Activated CD4-positive, alpha-beta T cell treated with anti-CD3 and anti-CD28 coated beads for 36 hours (primary cell): ENCODE measurements around the gene SLAIN2. TPM values are rescaled to one million over a fixed set of nuclear protein-coding genes. Genes with fewer than 3 reads are reported as not detected.

Experiments
- ATAC-seq: fragments of 200-7000 bp; cut with Tn5 transposase; one replicate; pipeline ENCODE4 v1.10.0; 2021; ENCODE audit warnings: mild to moderate bottlenecking, moderate library complexity
- CTCF ChIA-PET: fragments of 350-600 bp; sonication (Branson Sonifier 250); formaldehyde crosslinking; loops from one replicate; lab custom pipeline; 2021; ENCODE audit warnings: antibody characterized with exemption; lab: Charles Lee
- POLR2A ChIA-PET: fragments of 350-600 bp; sonication (Branson Sonifier 250); formaldehyde crosslinking; loops from one replicate; lab custom pipeline; 2021; ENCODE audit warnings: antibody characterized with exemption, inconsistent platforms; lab: Charles Lee
- DNase-seq: peaks from one replicate; pipeline ENCODE4 v3.0.0-alpha.2; 2020
- H3K27ac Mint-ChIP-seq: one replicate; pipeline ENCODE4 v1.8.0; 2021; ENCODE audit warnings: mixed read lengths
- H3K27me3 Mint-ChIP-seq: one replicate; pipeline ENCODE4 v1.8.0; 2021; ENCODE audit warnings: mixed read lengths
- H3K36me3 Mint-ChIP-seq: one replicate; pipeline ENCODE4 v1.8.0; 2021; ENCODE audit warnings: low read depth, mixed read lengths
- H3K4me1 Mint-ChIP-seq: one replicate; pipeline ENCODE4 v1.8.0; 2021; ENCODE audit warnings: mixed read lengths
- H3K4me3 Mint-ChIP-seq: one replicate; pipeline ENCODE4 v1.8.0; 2021; ENCODE audit warnings: mild to moderate bottlenecking, moderate library complexity, mixed read lengths
- H3K9me3 Mint-ChIP-seq: one replicate; pipeline ENCODE4 v1.8.0; 2021; ENCODE audit warnings: low read depth, mixed read lengths
- intact Hi-C, 2 experiments: fragments of 100-400 bp; cut with DNase I in 1 of 2; cut with micrococcal nuclease in 1 of 2; formaldehyde crosslinking; loops; one replicate each; pipeline versions ENCODE4 v1.14.2 to v1.15.1; 2022 to 2024; cut with DNase I, micrococcal nuclease
- total RNA-seq, 2 experiments: library from RNA; stranded (reverse); gene quantifications; one replicate each; pipeline ENCODE4 v1.2.3, GENCODE V29; 2021

SLAIN2 gene
- total RNA-seq, 2 experiments from 2014 or later: 55.7 to 140 TPM

GRCh38 chr4:48403358-48403757, 62.0 kb downstream of the SLAIN2 start:
- Mint-ChIP-seq H3K4me3 (no peak overlapping the region), H3K27ac (no peak overlapping the region), H3K27me3 (no peaks in the 10 kb centered on the region), H3K36me3 (peaks cover 34% of the 10 kb centered on the region), H3K9me3 (no peaks in the 10 kb centered on the region), H3K4me1 (peaks cover 32% of the 10 kb centered on the region)
- no peak for ATAC-seq
- ChIA-PET CTCF (no interaction called here), POLR2A (no interaction called here)
- intact Hi-C loops: no loop called here
- DNase-seq: no peak

GRCh38 chr4:48403779-48404178, 62.5 kb downstream of the SLAIN2 start:
- no peaks in the 10 kb centered on the region for H3K9me3 Mint-ChIP-seq
- peaks cover 32% of the 10 kb centered on the region for H3K4me1 Mint-ChIP-seq
- H3K4me3 Mint-ChIP-seq: no peak overlapping the region
- H3K27me3 Mint-ChIP-seq: no peaks in the 10 kb centered on the region
- ATAC-seq (no peak), DNase-seq (no peak)
- H3K36me3 Mint-ChIP-seq: peaks cover 34% of the 10 kb centered on the region
- intact Hi-C loops: no loop called here
- ChIA-PET CTCF (no interaction called here), POLR2A (no interaction called here)
- no peak overlapping the region for H3K27ac Mint-ChIP-seq

- no peaks in the 10 kb centered on the region for H3K27me3 Mint-ChIP-seq
- H3K27ac Mint-ChIP-seq: no peak overlapping the region
- DNase-seq (no peak), ATAC-seq (no peak)
- ChIA-PET CTCF (interaction anchor here (0.5 to 1.6 kb wide), 3 partner anchors 15 to 327 kb away, joined by 3 to 6 read pairs (median 3); no protein-coding TSS in a partner anchor), POLR2A (no interaction called here)
- H3K4me3 Mint-ChIP-seq: no peak overlapping the region
- no peaks in the 10 kb centered on the region for H3K9me3 Mint-ChIP-seq
- peaks cover 42% of the 10 kb centered on the region for H3K36me3 Mint-ChIP-seq
- intact Hi-C loops: no loop called here
- peaks cover 23% of the 10 kb centered on the region for H3K4me1 Mint-ChIP-seq
Observed at GRCh38 chr4:48405924-48406323, 64.6 kb downstream of the SLAIN2 start.

- Mint-ChIP-seq H3K27me3 (no peaks in the 10 kb centered on the region), H3K9me3 (peaks cover 3% of the 10 kb centered on the region), H3K36me3 (peaks cover 39% of the 10 kb centered on the region), H3K4me1 (peaks cover 10% of the 10 kb centered on the region), H3K4me3 (no peak overlapping the region), H3K27ac (no peak overlapping the region)
- ChIA-PET CTCF (interaction anchor here (0.5 to 1.2 kb wide), 3 partner anchors 16 to 505 kb away, joined by 3 to 4 read pairs (median 3); no protein-coding TSS in a partner anchor), POLR2A (interaction anchor here (0.6 kb wide), 1 partner anchor 23 kb away, joined by 3 read pairs; no protein-coding TSS in a partner anchor)
- intact Hi-C loops: no loop called here
- no peak for DNase-seq
- no peak for ATAC-seq
Observed at GRCh38 chr4:48409203-48409602, 67.9 kb downstream of the SLAIN2 start.

GRCh38 chr4:48410812-48411211, 69.5 kb downstream of the SLAIN2 start:
- H3K9me3 Mint-ChIP-seq: peaks cover 3% of the 10 kb centered on the region
- no peaks in the 10 kb centered on the region for H3K4me1 Mint-ChIP-seq
- no peak overlapping the region for H3K27ac Mint-ChIP-seq
- ATAC-seq: no peak
- no peaks in the 10 kb centered on the region for H3K27me3 Mint-ChIP-seq
- no peak for DNase-seq
- ChIA-PET POLR2A (no interaction called here), CTCF (interaction anchor here (1.5 kb wide), 1 partner anchor 10 kb away, joined by 4 read pairs; no protein-coding TSS in a partner anchor)
- no peak overlapping the region for H3K4me3 Mint-ChIP-seq
- H3K36me3 Mint-ChIP-seq: peaks cover 35% of the 10 kb centered on the region
- intact Hi-C loops: no loop called here

GRCh38 chr4:48420144-48420543, 78.8 kb downstream of the SLAIN2 start:
- no peak overlapping the region for H3K4me3 Mint-ChIP-seq
- POLR2A ChIA-PET: no interaction called here
- intact Hi-C loops: no loop called here

GRCh38 chr4:48421101-48421500, 79.8 kb downstream of the SLAIN2 start:
- Mint-ChIP-seq H3K36me3 (peaks cover 15% of the 10 kb centered on the region), H3K4me1 (peaks cover 2% of the 10 kb centered on the region), H3K27me3 (no peaks in the 10 kb centered on the region), H3K4me3 (no peak overlapping the region), H3K27ac (no peak overlapping the region), H3K9me3 (no peaks in the 10 kb centered on the region)
- CTCF ChIA-PET: interaction anchor here (0.6 to 1.3 kb wide), 4 partner anchors 10 to 217 kb away, joined by 3 to 4 read pairs (median 4); no protein-coding TSS in a partner anchor
- intact Hi-C loops: no loop called here
- POLR2A ChIA-PET: no interaction called here
- ATAC-seq: no peak
- DNase-seq: no peak

More at GRCh38 chr4:48420144-48420543, 78.8 kb downstream of the SLAIN2 start:
- Mint-ChIP-seq H3K4me1 (peaks cover 2% of the 10 kb centered on the region), H3K36me3 (peaks cover 15% of the 10 kb centered on the region), H3K9me3 (no peaks in the 10 kb centered on the region), H3K27ac (no peak overlapping the region), H3K27me3 (no peaks in the 10 kb centered on the region)
- DNase-seq: no peak
- ATAC-seq: no peak
- CTCF ChIA-PET: interaction anchor here (0.5 to 1.0 kb wide), 3 partner anchors 8 to 99 kb away, joined by 3 to 4 read pairs (median 3); no protein-coding TSS in a partner anchor

GRCh38 chr4:48428926-48429325, 87.6 kb downstream of the SLAIN2 start:
- intact Hi-C loops: no loop called here
- DNase-seq: no peak
- CTCF ChIA-PET: interaction anchor here (0.7 kb wide), 1 partner anchor 144 kb away, joined by 3 read pairs; no protein-coding TSS in a partner anchor
- H3K36me3 Mint-ChIP-seq: peaks cover 7% of the 10 kb centered on the region
- no peak overlapping the region for H3K4me3 Mint-ChIP-seq
- POLR2A ChIA-PET: no interaction called here
- no peaks in the 10 kb centered on the region for H3K9me3 Mint-ChIP-seq
- H3K4me1 Mint-ChIP-seq: peaks cover 44% of the 10 kb centered on the region
- no peak overlapping the region for H3K27ac Mint-ChIP-seq
- no peaks in the 10 kb centered on the region for H3K27me3 Mint-ChIP-seq
- ATAC-seq: peak; percentile 57

- peak; percentile 49 for ATAC-seq
- intact Hi-C loops: no loop called here
Observed at GRCh38 chr4:48429709-48430474, 88.6 kb downstream of the SLAIN2 start.

GRCh38 chr4:48431401-48431800, 90.1 kb downstream of the SLAIN2 start:
- H3K4me3 Mint-ChIP-seq: no peak overlapping the region

More at GRCh38 chr4:48429709-48430474, 88.6 kb downstream of the SLAIN2 start:
- no peak overlapping the region for H3K27ac Mint-ChIP-seq
- DNase-seq: no peak
- no peaks in the 10 kb centered on the region for H3K27me3 Mint-ChIP-seq
- peaks cover 44% of the 10 kb centered on the region for H3K4me1 Mint-ChIP-seq
- ChIA-PET CTCF (interaction anchor here (0.9 kb wide), 1 partner anchor 16 kb away, joined by 3 read pairs; no protein-coding TSS in a partner anchor), POLR2A (no interaction called here)
- H3K4me3 Mint-ChIP-seq: no peak overlapping the region
- peaks cover 7% of the 10 kb centered on the region for H3K36me3 Mint-ChIP-seq
- H3K9me3 Mint-ChIP-seq: no peaks in the 10 kb centered on the region

GRCh38 chr4:48432017-48432416, 90.7 kb downstream of the SLAIN2 start:
- Mint-ChIP-seq H3K27ac (no peak overlapping the region), H3K4me3 (no peak overlapping the region), H3K27me3 (no peaks in the 10 kb centered on the region)

More at GRCh38 chr4:48431401-48431800, 90.1 kb downstream of the SLAIN2 start:
- H3K27me3 Mint-ChIP-seq: no peaks in the 10 kb centered on the region
- POLR2A ChIA-PET: no interaction called here
- ATAC-seq (peak; percentile 43), DNase-seq (peak; percentile 29)
- peaks cover 43% of the 10 kb centered on the region for H3K4me1 Mint-ChIP-seq
- peaks cover 7% of the 10 kb centered on the region for H3K36me3 Mint-ChIP-seq
- no peak overlapping the region for H3K27ac Mint-ChIP-seq
- CTCF ChIA-PET: interaction anchor here (0.7 kb wide), 1 partner anchor 11 kb away, joined by 4 read pairs; no protein-coding TSS in a partner anchor
- intact Hi-C loops: no loop called here
- H3K9me3 Mint-ChIP-seq: no peaks in the 10 kb centered on the region

More at GRCh38 chr4:48432017-48432416, 90.7 kb downstream of the SLAIN2 start:
- Mint-ChIP-seq H3K9me3 (no peaks in the 10 kb centered on the region), H3K36me3 (peaks cover 5% of the 10 kb centered on the region), H3K4me1 (peaks cover 43% of the 10 kb centered on the region)
- no peak for ATAC-seq
- ChIA-PET POLR2A (no interaction called here), CTCF (no interaction called here)
- intact Hi-C loops: no loop called here
- DNase-seq: no peak
